Osteoblast (primary cell): ENCODE measurements around the gene TAAR9. TPM values are rescaled to one million over a fixed set of nuclear protein-coding genes. Genes with fewer than 3 reads are reported as not detected.
A peak's percentile ranks its signal among the peaks of the same experiment; 100 is the strongest.
"Not testable (repeated sequence)": the region's sequence is repeated elsewhere in the genome, so short reads cannot be mapped to it uniquely, and the experiment has no call there.

Experiments
- DNase-seq: peaks from one replicate; pipeline ENCODE4 v3.0.0; 2011; ENCODE audit warnings: low spot score, mixed read lengths; ENCODE audit not compliant: insufficient read length; ENCODE audit errors: missing footprints
- H2AFZ ChIP-seq: 2 replicates; pipeline ENCODE4 v1.6.0; 2011; ENCODE audit warnings: mild to moderate bottlenecking, low read length
- H3K27ac ChIP-seq: 2 replicates; pipeline ENCODE4 v1.5.1; 2011; ENCODE audit warnings: mild to moderate bottlenecking, low read depth, low read length, moderate library complexity
- H3K27me3 ChIP-seq: 2 replicates; pipeline ENCODE4 v1.6.0; 2012; ENCODE audit warnings: mild to moderate bottlenecking, control low read depth, inconsistent platforms, low read length, moderate library complexity; ENCODE audit not compliant: insufficient read depth
- H3K36me3 ChIP-seq: 2 replicates; pipeline ENCODE4 v1.5.1; 2011; ENCODE audit warnings: mild to moderate bottlenecking, low read length, control low read depth, moderate library complexity; ENCODE audit not compliant: insufficient read depth
- H3K4me1 ChIP-seq: 2 replicates; pipeline ENCODE4 v1.5.1; 2011; ENCODE audit warnings: mild to moderate bottlenecking, low read length, control low read depth, moderate library complexity; ENCODE audit not compliant: insufficient read depth
- H3K4me2 ChIP-seq: 2 replicates; pipeline ENCODE4 v1.6.0; 2011; ENCODE audit warnings: mild to moderate bottlenecking, low read length; ENCODE audit not compliant: insufficient read depth
- H3K4me3 ChIP-seq: fragments of 200-600 bp; sonication (generic); 3 replicates; pipeline ENCODE4 v1.5.1; 2012; ENCODE audit warnings: mild to moderate bottlenecking, low read length, inconsistent platforms; ENCODE audit not compliant: insufficient read depth
- H3K79me2 ChIP-seq: 2 replicates; pipeline ENCODE4 v1.6.0; 2012; ENCODE audit warnings: mild to moderate bottlenecking, low read length, control low read depth, inconsistent platforms; ENCODE audit not compliant: insufficient read depth
- H3K9me3 ChIP-seq: 2 replicates; pipeline ENCODE4 v1.5.1; 2011; ENCODE audit warnings: low read depth, low read length, control low read depth
- H4K20me1 ChIP-seq: 2 replicates; pipeline ENCODE4 v1.6.0; 2012; ENCODE audit warnings: mild to moderate bottlenecking, low read length, control low read depth; ENCODE audit not compliant: insufficient read depth
- total RNA-seq: library from RNA; depleted of rRNA; stranded (reverse); fragments of >200 nt; gene quantifications from 2 replicates; pipeline ENCODE4 v1.2.3, GENCODE V29; 2012
- TF ChIP-seq, protein P1 (sequence below): IDR thresholded peaks from 2 replicates; pipeline ENCODE4 v1.5.1; 2011; ENCODE audit warnings: mild to moderate bottlenecking, low read depth, low read length, moderate library complexity; ENCODE audit errors: extremely low read depth

The TAAR9 gene
- total RNA-seq, 1 donor = not detected

DNA sequence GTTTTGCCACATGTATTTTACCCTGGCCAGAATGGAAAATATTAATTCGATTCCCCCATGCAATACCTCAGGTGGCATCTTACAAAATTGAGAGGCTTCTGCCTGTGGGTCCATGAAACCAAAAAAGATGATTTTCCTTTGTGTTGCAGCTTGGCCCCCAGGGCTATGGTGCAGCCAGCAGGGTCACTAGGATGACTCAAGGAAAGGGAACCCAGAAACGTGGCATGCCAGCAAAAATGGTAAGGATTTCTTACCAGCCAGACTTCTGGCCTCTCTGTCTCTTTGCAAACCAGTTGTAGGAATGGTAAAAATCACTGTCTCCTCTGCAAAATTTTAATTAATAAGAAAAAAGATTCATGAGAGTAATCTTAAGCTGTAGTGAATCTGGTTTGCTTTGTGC is 11.6 kb upstream of the TAAR9 start:
- H3K27ac ChIP-seq = no peak overlapping the region
- H2AFZ ChIP-seq = no peak overlapping the region
- no peak for DNase-seq
- no peaks in the 10 kb centered on the region for H3K9me3 ChIP-seq
- H3K79me2 ChIP-seq = no peaks in the 10 kb centered on the region
- H3K4me1 ChIP-seq = peaks cover 5% of the 10 kb centered on the region
- H4K20me1 ChIP-seq = no peaks in the 10 kb centered on the region
- no peaks in the 10 kb centered on the region for H3K36me3 ChIP-seq
- no peak overlapping the region for H3K4me3 ChIP-seq
- H3K27me3 ChIP-seq = peaks cover 3% of the 10 kb centered on the region
- no peak overlapping the region for H3K4me2 ChIP-seq
- TF ChIP-seq, protein P1, sequence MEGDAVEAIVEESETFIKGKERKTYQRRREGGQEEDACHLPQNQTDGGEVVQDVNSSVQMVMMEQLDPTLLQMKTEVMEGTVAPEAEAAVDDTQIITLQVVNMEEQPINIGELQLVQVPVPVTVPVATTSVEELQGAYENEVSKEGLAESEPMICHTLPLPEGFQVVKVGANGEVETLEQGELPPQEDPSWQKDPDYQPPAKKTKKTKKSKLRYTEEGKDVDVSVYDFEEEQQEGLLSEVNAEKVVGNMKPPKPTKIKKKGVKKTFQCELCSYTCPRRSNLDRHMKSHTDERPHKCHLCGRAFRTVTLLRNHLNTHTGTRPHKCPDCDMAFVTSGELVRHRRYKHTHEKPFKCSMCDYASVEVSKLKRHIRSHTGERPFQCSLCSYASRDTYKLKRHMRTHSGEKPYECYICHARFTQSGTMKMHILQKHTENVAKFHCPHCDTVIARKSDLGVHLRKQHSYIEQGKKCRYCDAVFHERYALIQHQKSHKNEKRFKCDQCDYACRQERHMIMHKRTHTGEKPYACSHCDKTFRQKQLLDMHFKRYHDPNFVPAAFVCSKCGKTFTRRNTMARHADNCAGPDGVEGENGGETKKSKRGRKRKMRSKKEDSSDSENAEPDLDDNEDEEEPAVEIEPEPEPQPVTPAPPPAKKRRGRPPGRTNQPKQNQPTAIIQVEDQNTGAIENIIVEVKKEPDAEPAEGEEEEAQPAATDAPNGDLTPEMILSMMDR = no peak

DNA sequence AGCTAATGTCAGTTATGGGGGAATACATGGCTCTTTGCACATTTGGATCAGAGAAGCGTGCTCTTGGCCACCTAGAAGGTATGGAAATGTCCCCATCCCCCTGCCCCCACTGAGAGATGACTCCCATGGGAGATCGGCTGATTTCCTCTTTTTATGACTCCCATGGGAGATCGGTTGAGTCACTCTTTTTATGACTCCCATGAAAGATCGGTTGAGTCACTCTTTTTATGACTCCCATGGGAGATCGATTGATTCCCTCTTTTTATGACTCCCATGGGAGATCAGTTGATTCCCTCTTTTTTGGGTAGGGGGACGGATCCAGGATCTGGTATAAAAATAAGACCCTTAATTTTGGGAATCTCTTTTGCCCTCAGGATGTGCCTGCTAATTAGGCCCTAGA is 10.3 kb upstream of the TAAR9 start:
- H2AFZ ChIP-seq = no peak overlapping the region
- H3K9me3 ChIP-seq = no peaks in the 10 kb centered on the region
- H3K27ac ChIP-seq = no peak overlapping the region
- no peak overlapping the region for H3K4me3 ChIP-seq
- H3K36me3 ChIP-seq = no peaks in the 10 kb centered on the region
- TF ChIP-seq, protein P1 = no peak
- H3K27me3 ChIP-seq = peaks cover 11% of the 10 kb centered on the region
- no peaks in the 10 kb centered on the region for H4K20me1 ChIP-seq
- no peaks in the 10 kb centered on the region for H3K4me1 ChIP-seq
- H3K4me2 ChIP-seq = no peak overlapping the region
- H3K79me2 ChIP-seq = no peaks in the 10 kb centered on the region
- DNase-seq = no peak

DNA sequence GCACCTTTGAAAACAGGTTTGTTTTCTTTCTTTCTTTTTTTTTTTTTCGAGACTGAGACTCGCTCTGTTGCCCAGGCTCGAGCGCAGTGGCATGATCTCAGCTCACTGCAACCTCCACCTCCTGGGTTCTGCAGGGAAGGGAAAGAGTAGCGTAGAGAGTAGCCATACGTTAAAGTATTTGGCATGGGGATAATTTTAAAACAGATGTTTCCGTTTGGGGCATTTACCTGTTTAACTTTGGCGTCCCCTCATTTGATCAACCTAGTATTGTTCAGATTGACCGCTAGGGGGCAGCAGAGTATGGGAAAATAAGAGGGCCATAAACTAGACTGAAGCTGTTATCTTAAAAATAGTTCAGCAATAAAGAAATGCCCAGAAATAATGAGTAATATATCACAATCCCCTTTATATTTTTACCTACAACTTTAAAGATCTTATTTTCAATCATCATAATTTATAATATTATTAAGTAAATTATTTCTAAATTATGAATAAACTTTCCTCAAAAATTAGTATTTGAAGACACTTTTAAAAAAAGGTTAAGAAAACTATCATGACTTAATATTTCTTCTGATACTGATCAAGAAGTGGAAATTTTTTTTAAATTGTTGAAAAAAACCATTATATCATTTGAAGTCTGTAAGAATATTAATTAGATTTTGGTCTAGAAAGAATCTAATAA is 7.6 kb upstream of the TAAR9 start:
- Histone ChIP-seq H4K20me1 (no peaks in the 10 kb centered on the region), H2AFZ (peak overlapping the region; percentile 85), H3K36me3 (no peaks in the 10 kb centered on the region), H3K27me3 (peaks cover 13% of the 10 kb centered on the region), H3K4me3 (peak overlapping the region; percentile 59), H3K27ac (no peak overlapping the region), H3K4me2 (peak overlapping the region; percentile 89), H3K4me1 (no peaks in the 10 kb centered on the region), H3K9me3 (no peaks in the 10 kb centered on the region), H3K79me2 (no peaks in the 10 kb centered on the region)
- peak; percentile 64 for DNase-seq
- TF ChIP-seq, protein P1 = peak; percentile 75

DNA sequence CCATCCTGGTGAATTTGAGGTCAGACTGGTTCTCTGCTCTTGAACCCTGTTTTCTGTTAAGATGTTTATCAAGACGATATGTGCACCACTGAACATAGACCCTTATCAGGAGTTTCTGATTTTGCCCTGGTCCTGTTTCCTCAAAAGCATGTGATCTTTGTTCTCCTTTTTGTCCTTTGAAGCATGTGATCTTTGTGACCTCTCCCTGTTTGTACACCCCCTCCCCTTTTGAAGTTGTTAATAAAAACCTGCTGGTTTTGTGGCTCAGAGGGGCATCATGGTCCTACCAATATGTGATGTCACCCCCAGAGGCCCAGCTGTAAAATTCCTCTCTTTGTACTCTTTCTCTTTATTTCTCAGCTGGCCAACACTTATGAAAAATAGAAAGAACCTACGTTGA is 3.5 kb upstream of the TAAR9 start:
- H3K27ac ChIP-seq, H3K36me3 ChIP-seq, H3K9me3 ChIP-seq, H3K4me3 ChIP-seq, H3K4me1 ChIP-seq, H3K4me2 ChIP-seq, H2AFZ ChIP-seq, H4K20me1 ChIP-seq, H3K79me2 ChIP-seq, DNase-seq: not testable (repeated sequence)
- peaks cover 44% of the 10 kb centered on the region for H3K27me3 ChIP-seq
